Measurements from ENCODE around the gene COTL1.
A peak's percentile ranks its signal among the peaks of the same experiment; 100 is the strongest.

Gene COTL1

DNA sequence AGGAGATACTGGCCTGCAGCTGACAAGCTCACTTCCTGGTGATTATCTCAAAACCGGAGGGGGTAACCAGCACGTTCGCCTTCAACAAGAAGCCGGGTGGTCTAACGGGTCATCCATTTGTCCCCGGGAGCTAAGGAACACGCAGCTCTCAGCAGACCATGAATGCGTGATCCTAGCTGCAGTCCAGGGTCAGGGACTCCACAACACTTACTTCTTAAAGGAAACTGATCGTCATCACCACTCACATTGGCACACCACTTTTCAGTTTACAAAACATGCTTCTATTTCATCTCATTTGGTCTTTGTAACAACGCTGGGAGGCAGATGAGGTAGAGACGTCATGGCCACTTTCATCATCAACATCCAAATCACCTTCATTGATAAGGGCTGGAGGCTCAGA is 25.2 kb downstream of the COTL1 start:
- no peaks in the 10 kb centered on the region for H3K27me3 ChIP-seq (ENCODE audit: insufficient read depth, low read length, poor library complexity)
- no peak overlapping the region for H3K56ac ChIP-seq (ENCODE audit: low read length)
- H2BK120ac ChIP-seq (ENCODE audit: low read depth, low read length), result no peak overlapping the region
- no peak overlapping the region for H2AK5ac ChIP-seq (ENCODE audit: low read length)
- H3K4me2 ChIP-seq (ENCODE audit: low read length), result no peak overlapping the region
- H3K4me3 ChIP-seq (ENCODE audit: low read length), result no peak overlapping the region
- no peak overlapping the region for H3K23ac ChIP-seq (ENCODE audit: low read length)
- H3K4ac ChIP-seq (ENCODE audit: low read depth, low read length), result no peak overlapping the region
- no peaks in the 10 kb centered on the region for H3K4me1 ChIP-seq (ENCODE audit: control insufficient read depth, low read depth, low read length)
- no peak overlapping the region for H3K18ac ChIP-seq (ENCODE audit: low read length)
- no peak overlapping the region for H4K5ac ChIP-seq (ENCODE audit: low read length)
- H3K79me1 ChIP-seq (ENCODE audit: low read length), result peaks cover 13% of the 10 kb centered on the region
- no peak overlapping the region for H4K8ac ChIP-seq (ENCODE audit: low read depth, low read length)
- no peak overlapping the region for H3K27ac ChIP-seq (ENCODE audit: low read depth, low read length)
- H3K9ac ChIP-seq (ENCODE audit: low read length), result no peak overlapping the region
- H3K79me2 ChIP-seq (ENCODE audit: control insufficient read depth, insufficient read depth, low read length), result no peaks in the 10 kb centered on the region
- H3K36me3 ChIP-seq (ENCODE audit: control insufficient read depth, insufficient read depth, low read length), result no peaks in the 10 kb centered on the region
- no peak for DNase-seq
- WGBS (ENCODE audit: extremely low coverage, insufficient coverage, low lambda C conversion rate), result no CpG with 5 or more reads among the region's 11 CpGs
- no peak overlapping the region for H2BK15ac ChIP-seq (replicated peaks; ENCODE audit: low read depth)
- H2BK5ac ChIP-seq (ENCODE audit: low read length), result no peak overlapping the region

DNA sequence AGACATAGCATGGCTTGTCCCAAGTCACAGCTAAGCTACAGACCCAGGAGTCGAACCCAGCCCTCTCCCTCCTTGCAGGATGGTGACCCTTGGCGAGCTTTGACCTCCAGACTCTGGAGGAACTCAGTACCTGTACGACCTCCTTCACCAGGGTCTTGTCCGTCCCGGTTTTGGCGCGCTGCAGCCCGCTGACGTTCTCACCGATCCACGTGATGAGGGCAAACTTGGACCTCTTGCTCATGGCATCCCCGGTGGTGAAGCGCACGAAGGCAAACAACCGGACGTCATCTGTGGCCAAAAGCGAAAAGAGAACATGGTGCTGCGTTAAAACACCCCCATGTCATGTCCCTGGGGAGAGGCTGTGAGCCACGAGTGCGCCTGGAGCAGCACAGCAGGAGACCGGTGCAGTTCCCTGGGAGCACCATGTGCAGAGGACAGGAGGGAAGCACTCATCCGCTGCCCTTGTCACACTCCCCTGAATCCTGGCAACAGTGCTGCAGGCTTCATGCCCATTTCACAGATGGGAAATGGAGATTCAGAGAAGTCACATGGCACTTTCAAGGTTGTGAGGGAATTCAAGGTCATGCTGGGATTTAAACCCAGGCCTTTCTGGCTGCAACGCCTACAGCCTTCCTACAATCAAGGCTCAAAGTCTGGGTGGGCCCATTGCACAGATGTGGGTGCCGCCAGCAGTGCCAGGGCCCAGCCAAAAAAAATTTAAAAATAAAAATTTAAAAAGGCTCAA is 27.7 kb downstream of the COTL1 start:
- Histone ChIP-seq H3K27me3 (ENCODE audit: insufficient read depth, low read length, poor library complexity) (no peaks in the 10 kb centered on the region), H3K79me2 (ENCODE audit: control insufficient read depth, insufficient read depth, low read length) (no peaks in the 10 kb centered on the region), H2BK5ac (ENCODE audit: low read length) (no peak overlapping the region), H3K56ac (ENCODE audit: low read length) (no peak overlapping the region), H2AK5ac (ENCODE audit: low read length) (no peak overlapping the region), H3K23ac (ENCODE audit: low read length) (no peak overlapping the region), H3K4me3 (ENCODE audit: low read length) (no peak overlapping the region), H4K5ac (ENCODE audit: low read length) (no peak overlapping the region), H3K4me1 (ENCODE audit: control insufficient read depth, low read depth, low read length) (no peaks in the 10 kb centered on the region), H3K27ac (ENCODE audit: low read depth, low read length) (no peak overlapping the region), H3K36me3 (ENCODE audit: control insufficient read depth, insufficient read depth, low read length) (no peaks in the 10 kb centered on the region), H2BK15ac (replicated peaks; ENCODE audit: low read depth) (no peak overlapping the region), H3K9ac (ENCODE audit: low read length) (no peak overlapping the region), H4K8ac (ENCODE audit: low read depth, low read length) (no peak overlapping the region), H3K4ac (ENCODE audit: low read depth, low read length) (no peak overlapping the region), H3K4me2 (ENCODE audit: low read length) (no peak overlapping the region), H3K18ac (ENCODE audit: low read length) (no peak overlapping the region), H3K79me1 (ENCODE audit: low read length) (peaks cover 8% of the 10 kb centered on the region), H2BK120ac (ENCODE audit: low read depth, low read length) (no peak overlapping the region)
- no peak for DNase-seq
- no CpG with 5 or more reads among the region's 24 CpGs for WGBS (ENCODE audit: extremely low coverage, insufficient coverage, low lambda C conversion rate)

DNA sequence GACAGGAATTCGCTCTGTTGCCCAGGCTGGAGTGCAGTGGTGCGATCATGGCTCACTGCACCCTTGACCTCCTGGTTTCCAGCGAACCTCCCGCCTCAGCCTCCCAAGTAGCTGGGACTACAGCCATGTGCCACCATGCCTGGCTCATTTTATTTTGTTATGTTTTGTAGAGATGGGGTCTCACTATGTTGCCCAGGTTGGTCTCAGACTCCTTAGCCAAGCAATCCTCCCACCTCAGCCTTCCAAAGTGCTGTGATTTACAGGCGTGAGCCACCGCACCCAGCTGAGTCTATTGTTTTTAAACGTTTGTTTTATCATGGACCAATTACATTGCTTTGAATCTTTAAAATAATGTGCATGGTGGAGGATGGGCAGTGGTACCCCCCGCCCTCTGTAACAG is 28.9 kb downstream of the COTL1 start:
- no peak overlapping the region for H3K56ac ChIP-seq (ENCODE audit: low read length)
- no peak overlapping the region for H3K27ac ChIP-seq (ENCODE audit: low read depth, low read length)
- no peak overlapping the region for H2BK5ac ChIP-seq (ENCODE audit: low read length)
- no peaks in the 10 kb centered on the region for H3K36me3 ChIP-seq (ENCODE audit: control insufficient read depth, insufficient read depth, low read length)
- no peaks in the 10 kb centered on the region for H3K4me1 ChIP-seq (ENCODE audit: control insufficient read depth, low read depth, low read length)
- no peaks in the 10 kb centered on the region for H3K27me3 ChIP-seq (ENCODE audit: insufficient read depth, low read length, poor library complexity)
- H3K18ac ChIP-seq (ENCODE audit: low read length), result no peak overlapping the region
- WGBS (ENCODE audit: extremely low coverage, insufficient coverage, low lambda C conversion rate), result no CpG with 5 or more reads among the region's 8 CpGs
- no peak overlapping the region for H3K4me2 ChIP-seq (ENCODE audit: low read length)
- no peak overlapping the region for H3K4me3 ChIP-seq (ENCODE audit: low read length)
- no peak overlapping the region for H4K8ac ChIP-seq (ENCODE audit: low read depth, low read length)
- H2BK120ac ChIP-seq (ENCODE audit: low read depth, low read length), result no peak overlapping the region
- H3K23ac ChIP-seq (ENCODE audit: low read length), result no peak overlapping the region
- H2BK15ac ChIP-seq (replicated peaks; ENCODE audit: low read depth), result no peak overlapping the region
- no peak overlapping the region for H3K9ac ChIP-seq (ENCODE audit: low read length)
- H3K4ac ChIP-seq (ENCODE audit: low read depth, low read length), result no peak overlapping the region
- H3K79me2 ChIP-seq (ENCODE audit: control insufficient read depth, insufficient read depth, low read length), result no peaks in the 10 kb centered on the region
- no peak overlapping the region for H2AK5ac ChIP-seq (ENCODE audit: low read length)
- no peak overlapping the region for H4K5ac ChIP-seq (ENCODE audit: low read length)
- H3K79me1 ChIP-seq (ENCODE audit: low read length), result peaks cover 4% of the 10 kb centered on the region
- no peak for DNase-seq

DNA sequence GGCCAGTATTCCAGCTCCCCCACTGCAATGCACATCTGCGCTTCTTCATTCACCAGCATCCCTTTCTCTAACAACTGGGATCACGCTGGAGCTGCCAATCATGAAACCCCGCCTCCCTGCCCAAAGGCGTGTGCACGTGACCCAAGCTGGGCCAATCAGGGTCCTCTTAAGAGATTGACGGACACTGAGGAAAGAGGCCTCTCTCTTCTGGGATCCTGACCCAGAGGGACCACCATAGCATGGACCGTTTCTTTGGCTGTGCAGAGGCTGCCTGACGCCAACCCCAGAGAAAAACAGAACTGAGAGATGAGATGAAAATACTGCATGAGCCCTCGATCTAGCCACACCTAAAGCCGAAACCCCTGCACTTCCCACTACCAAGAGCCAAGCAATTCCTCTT is 32.0 kb downstream of the COTL1 start:
- H3K56ac ChIP-seq (ENCODE audit: low read length), result peak overlapping the region; percentile 27
- H3K18ac ChIP-seq (ENCODE audit: low read length), result no peak overlapping the region
- no peaks in the 10 kb centered on the region for H3K4me1 ChIP-seq (ENCODE audit: control insufficient read depth, low read depth, low read length)
- no peak overlapping the region for H3K9ac ChIP-seq (ENCODE audit: low read length)
- WGBS (ENCODE audit: extremely low coverage, insufficient coverage, low lambda C conversion rate), result no CpG with 5 or more reads among the region's 10 CpGs
- no peaks in the 10 kb centered on the region for H3K36me3 ChIP-seq (ENCODE audit: control insufficient read depth, insufficient read depth, low read length)
- H2AK5ac ChIP-seq (ENCODE audit: low read length), result no peak overlapping the region
- H3K27ac ChIP-seq (ENCODE audit: low read depth, low read length), result no peak overlapping the region
- no peak overlapping the region for H4K8ac ChIP-seq (ENCODE audit: low read depth, low read length)
- H3K4ac ChIP-seq (ENCODE audit: low read depth, low read length), result no peak overlapping the region
- peak; percentile 75 for DNase-seq
- H2BK15ac ChIP-seq (replicated peaks; ENCODE audit: low read depth), result no peak overlapping the region
- no peak overlapping the region for H3K4me2 ChIP-seq (ENCODE audit: low read length)
- H3K23ac ChIP-seq (ENCODE audit: low read length), result no peak overlapping the region
- H3K79me1 ChIP-seq (ENCODE audit: low read length), result no peaks in the 10 kb centered on the region
- H4K5ac ChIP-seq (ENCODE audit: low read length), result peak overlapping the region; percentile 5
- no peaks in the 10 kb centered on the region for H3K27me3 ChIP-seq (ENCODE audit: insufficient read depth, low read length, poor library complexity)
- no peak overlapping the region for H3K4me3 ChIP-seq (ENCODE audit: low read length)
- no peak overlapping the region for H2BK120ac ChIP-seq (ENCODE audit: low read depth, low read length)
- no peaks in the 10 kb centered on the region for H3K79me2 ChIP-seq (ENCODE audit: control insufficient read depth, insufficient read depth, low read length)
- no peak overlapping the region for H2BK5ac ChIP-seq (ENCODE audit: low read length)

DNA sequence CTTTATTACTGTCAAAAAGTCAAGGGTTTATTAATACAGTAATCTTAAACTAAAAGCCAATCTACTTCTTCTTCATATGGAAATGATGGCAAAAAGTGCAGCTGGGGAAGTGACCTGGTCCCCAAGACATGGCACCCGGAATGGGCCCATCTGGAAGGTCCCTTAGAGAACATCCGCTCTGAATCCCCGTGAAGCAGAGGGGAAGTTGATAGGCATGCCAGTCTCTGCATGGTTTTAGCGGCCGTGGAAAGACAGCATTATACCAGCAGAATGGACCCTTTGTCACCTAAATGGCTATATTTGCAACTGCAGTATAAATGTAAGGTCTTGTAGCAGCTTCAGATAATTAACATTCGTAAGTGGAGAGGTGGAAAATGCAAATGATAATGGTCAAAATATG is 32.4 kb downstream of the COTL1 start:
- Histone ChIP-seq H3K79me1 (ENCODE audit: low read length) (no peaks in the 10 kb centered on the region), H3K23ac (ENCODE audit: low read length) (no peak overlapping the region), H3K27ac (ENCODE audit: low read depth, low read length) (no peak overlapping the region), H2BK120ac (ENCODE audit: low read depth, low read length) (no peak overlapping the region), H3K79me2 (ENCODE audit: control insufficient read depth, insufficient read depth, low read length) (no peaks in the 10 kb centered on the region), H3K18ac (ENCODE audit: low read length) (no peak overlapping the region), H4K5ac (ENCODE audit: low read length) (no peak overlapping the region), H3K36me3 (ENCODE audit: control insufficient read depth, insufficient read depth, low read length) (no peaks in the 10 kb centered on the region), H3K4me3 (ENCODE audit: low read length) (no peak overlapping the region), H4K8ac (ENCODE audit: low read depth, low read length) (no peak overlapping the region), H3K9ac (ENCODE audit: low read length) (no peak overlapping the region), H3K56ac (ENCODE audit: low read length) (no peak overlapping the region), H3K4ac (ENCODE audit: low read depth, low read length) (no peak overlapping the region), H3K27me3 (ENCODE audit: insufficient read depth, low read length, poor library complexity) (no peaks in the 10 kb centered on the region), H2AK5ac (ENCODE audit: low read length) (no peak overlapping the region), H3K4me1 (ENCODE audit: control insufficient read depth, low read depth, low read length) (no peaks in the 10 kb centered on the region), H2BK5ac (ENCODE audit: low read length) (no peak overlapping the region), H2BK15ac (replicated peaks; ENCODE audit: low read depth) (no peak overlapping the region), H3K4me2 (ENCODE audit: low read length) (no peak overlapping the region)
- no peak for DNase-seq
- no CpG with 5 or more reads among the region's 6 CpGs for WGBS (ENCODE audit: extremely low coverage, insufficient coverage, low lambda C conversion rate)

DNA sequence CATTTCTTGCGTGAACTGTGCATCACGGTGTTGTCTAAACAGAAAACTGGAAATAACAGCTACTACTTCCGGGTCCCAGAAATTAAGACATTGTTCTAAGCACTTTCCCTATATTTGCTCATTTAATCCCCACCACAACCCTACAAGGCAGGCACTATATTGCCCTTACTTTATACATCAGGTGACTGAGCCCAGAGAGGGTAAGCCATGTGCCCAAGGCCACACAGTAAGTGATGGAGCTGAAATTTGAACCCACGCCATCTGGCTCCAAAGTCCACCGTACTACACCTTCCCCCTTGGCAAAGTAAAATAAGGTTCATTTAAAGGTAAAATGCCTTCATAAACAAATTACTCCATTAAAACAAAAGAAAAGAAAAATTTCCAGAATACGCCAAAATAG is 33.2 kb downstream of the COTL1 start:
- no peak overlapping the region for H4K5ac ChIP-seq (ENCODE audit: low read length)
- H4K8ac ChIP-seq (ENCODE audit: low read depth, low read length), result no peak overlapping the region
- H3K18ac ChIP-seq (ENCODE audit: low read length), result no peak overlapping the region
- no peak overlapping the region for H3K9ac ChIP-seq (ENCODE audit: low read length)
- H2BK15ac ChIP-seq (replicated peaks; ENCODE audit: low read depth), result no peak overlapping the region
- no peak overlapping the region for H3K4ac ChIP-seq (ENCODE audit: low read depth, low read length)
- no peaks in the 10 kb centered on the region for H3K79me2 ChIP-seq (ENCODE audit: control insufficient read depth, insufficient read depth, low read length)
- H3K79me1 ChIP-seq (ENCODE audit: low read length), result no peaks in the 10 kb centered on the region
- no peak overlapping the region for H3K4me2 ChIP-seq (ENCODE audit: low read length)
- no peak overlapping the region for H3K23ac ChIP-seq (ENCODE audit: low read length)
- no peaks in the 10 kb centered on the region for H3K4me1 ChIP-seq (ENCODE audit: control insufficient read depth, low read depth, low read length)
- H3K4me3 ChIP-seq (ENCODE audit: low read length), result no peak overlapping the region
- no peak overlapping the region for H2BK5ac ChIP-seq (ENCODE audit: low read length)
- no peak overlapping the region for H3K27ac ChIP-seq (ENCODE audit: low read depth, low read length)
- no peaks in the 10 kb centered on the region for H3K27me3 ChIP-seq (ENCODE audit: insufficient read depth, low read length, poor library complexity)
- H2AK5ac ChIP-seq (ENCODE audit: low read length), result no peak overlapping the region
- H2BK120ac ChIP-seq (ENCODE audit: low read depth, low read length), result no peak overlapping the region
- no peak overlapping the region for H3K56ac ChIP-seq (ENCODE audit: low read length)
- no CpG with 5 or more reads among the region's 6 CpGs for WGBS (ENCODE audit: extremely low coverage, insufficient coverage, low lambda C conversion rate)
- DNase-seq, result no peak
- H3K36me3 ChIP-seq (ENCODE audit: control insufficient read depth, insufficient read depth, low read length), result no peaks in the 10 kb centered on the region
